HG02852 (cell line): ENCODE results near the gene NHP2.

Source experiments
- ATAC-seq: cut with Tn5 transposase; IDR thresholded peaks from one replicate; pipeline ENCODE4 v1.9.1; 2021; ENCODE audit warnings: mild to moderate bottlenecking, moderate library complexity; ENCODE audit not compliant: unreplicated experiment

Gene NHP2

DNA sequence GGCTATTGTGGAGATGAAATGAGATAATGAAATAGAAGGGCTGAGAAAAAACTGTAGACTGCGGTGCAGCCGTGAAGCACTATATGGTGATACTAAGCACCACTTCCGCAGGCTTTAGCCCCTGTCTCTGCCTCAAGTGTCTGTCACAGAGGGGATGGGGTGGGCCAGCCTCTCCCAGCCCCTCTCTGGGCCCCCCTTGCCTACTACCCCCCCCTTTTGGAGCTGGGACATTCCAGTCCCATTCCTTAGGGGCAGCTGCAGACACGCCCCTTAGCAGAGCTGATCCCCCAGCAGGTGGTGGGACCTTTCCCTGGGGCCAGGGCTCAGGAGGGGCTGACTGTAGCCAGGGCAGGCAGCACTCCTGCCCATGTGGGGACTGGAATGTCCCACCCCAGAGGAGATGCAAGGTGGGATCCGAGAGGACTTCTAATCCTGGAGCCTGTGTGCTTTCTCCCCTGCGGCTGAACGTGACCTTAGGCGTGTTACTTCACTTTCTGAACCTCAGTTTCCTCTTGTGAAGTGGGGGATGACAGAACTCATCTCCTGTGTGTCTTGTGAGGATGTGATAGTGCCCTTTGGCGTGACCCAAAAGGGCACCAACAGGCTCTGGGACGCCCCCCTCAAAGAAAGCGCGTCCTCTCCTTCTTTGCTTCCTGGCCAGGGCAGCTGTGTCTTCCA lies 38.4 kb downstream of the NHP2 start:
- ATAC-seq, result no peak

DNA sequence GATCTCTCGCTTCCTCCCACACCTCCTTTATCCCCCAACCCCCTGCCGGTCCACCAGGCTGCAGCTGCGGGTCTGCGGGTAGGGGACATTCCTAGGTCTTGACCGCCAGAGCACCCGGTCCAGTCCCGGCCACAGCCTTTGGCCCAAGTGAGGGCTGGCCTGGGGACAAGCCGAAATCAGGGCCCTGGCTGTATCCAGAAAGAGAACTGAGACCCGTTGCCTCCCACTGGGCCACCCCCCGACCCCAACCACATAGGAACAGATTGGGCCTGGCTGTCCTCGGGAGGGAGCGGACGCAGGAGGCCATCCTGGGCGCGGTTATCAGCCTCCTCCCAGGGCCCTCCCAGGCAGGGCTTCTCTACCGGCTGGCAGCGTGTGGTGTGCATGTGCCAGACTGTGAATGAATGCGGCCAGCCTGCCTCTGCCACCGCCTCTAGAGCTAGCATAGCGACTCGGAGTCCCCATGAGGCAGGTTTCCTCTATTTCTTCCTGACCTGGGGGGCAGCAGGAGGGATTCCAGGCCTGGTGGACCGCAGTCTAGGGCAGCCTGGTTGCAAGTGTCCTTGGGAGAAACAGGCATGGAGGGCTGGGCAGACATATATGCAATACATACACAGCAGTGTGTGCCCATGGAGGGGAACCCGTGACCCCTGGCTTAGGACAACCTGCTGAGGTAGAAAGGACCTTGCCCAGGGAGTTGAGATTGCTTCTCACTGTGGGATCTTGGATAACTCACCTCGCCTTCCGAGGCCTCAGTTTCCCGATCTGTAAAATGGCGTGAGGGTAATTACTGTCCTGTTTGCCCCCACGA lies 39.2 kb downstream of the NHP2 start:
- no peak for ATAC-seq

DNA sequence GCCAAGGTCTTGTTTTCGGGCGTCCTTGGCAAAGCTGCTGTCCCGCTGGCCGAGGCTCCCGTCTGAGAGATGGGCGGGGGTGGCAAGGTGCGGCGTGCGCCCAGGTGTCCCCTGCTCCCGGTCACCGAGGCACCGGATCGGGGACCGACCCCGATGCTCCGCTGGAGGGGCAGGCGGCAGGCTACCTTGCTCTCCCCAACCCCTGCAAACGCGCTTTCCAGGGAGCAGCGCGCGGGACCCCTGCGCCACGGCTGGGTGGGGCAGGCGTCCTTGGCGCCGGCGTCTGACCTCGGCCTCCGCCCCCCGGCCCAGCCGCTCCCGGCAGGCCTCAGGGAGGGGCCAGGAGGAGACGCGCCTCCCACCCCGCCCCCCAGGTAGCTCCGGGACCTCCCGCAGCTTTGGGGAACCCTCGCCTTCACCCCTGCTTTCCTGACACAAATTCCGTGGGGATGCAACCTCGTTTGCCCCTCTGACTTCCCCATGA lies 39.8 kb downstream of the NHP2 start:
- ATAC-seq, result peak; percentile 9

DNA sequence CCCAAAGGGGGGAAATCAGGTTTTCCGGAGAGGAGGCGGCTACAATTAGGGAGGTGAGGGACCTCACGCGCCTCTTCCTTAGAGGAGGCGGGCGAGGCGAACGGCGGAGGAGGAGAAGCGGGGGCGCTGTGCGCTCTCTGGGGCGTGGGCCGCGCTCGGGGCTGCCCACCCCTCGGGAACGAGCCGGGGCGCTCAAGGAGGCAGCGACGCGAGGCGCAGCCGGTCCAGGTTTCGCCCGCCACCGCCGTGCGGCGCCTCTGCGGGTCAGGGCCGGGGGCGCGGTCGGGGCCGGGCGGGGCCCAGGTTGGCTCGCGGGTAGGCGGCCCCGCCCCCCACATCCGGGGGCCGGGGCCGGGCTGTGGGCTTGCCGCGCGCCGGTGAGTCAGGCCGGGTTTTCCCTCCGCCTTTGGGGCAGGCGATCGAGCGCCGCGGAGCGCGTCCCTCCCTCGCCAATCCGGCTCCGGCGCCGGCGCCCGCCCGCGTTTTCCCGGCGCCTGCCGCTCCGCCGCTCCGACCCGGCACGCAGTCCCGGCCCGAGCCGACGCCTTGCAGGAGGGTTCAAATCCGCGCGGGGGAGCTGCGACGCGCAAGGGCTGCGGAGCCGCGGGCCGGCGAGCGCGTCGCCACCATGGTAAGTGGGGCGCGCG lies 40.4 kb downstream of the NHP2 start, which contains the start of gene N4BP3:
Gene N4BP3 (plus strand): TSS at position 392 of the 647 bp plus-strand sequence. CDS start 6,052 bp downstream, outside the sequence.
- peak; percentile 60 for ATAC-seq

DNA sequence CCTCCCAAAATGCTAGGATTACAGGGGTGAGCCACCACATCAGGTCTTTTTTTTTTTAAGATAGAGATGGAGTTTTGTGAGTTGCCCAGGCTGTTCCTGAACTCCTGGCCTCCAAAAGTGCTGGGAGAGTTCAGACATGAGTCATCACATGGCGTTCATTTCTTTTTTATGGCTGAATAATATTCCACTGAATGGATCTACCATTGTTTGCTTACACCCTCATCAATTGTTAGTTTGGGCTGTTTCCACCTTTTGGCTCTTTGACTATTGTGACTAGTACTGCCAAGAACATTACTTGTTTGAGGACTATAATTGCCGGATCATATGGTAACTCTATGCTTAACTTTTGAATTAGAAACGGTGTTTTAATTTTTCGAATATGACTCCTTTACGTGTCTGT lies 41.1 kb downstream of the NHP2 start:
- ATAC-seq, result no peak

DNA sequence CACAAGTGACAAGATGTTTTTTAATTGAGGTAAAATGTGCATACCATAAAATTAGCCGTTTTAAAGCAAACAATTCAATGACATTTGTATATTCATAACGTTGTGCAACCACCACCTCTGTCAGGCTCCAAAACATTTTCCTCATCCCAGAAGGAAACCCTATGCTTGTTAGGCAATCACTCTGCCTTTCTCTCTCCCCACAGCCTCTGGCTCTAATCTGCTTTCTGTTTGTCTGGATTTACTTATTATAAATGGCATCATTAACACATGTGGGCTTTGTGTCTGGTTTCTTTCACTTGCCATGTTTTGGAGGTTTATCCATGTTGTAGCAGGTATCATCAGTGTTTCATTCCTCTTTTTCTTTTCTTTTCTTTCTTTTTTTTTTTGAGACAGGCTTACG lies 41.8 kb downstream of the NHP2 start:
- no peak for ATAC-seq

DNA sequence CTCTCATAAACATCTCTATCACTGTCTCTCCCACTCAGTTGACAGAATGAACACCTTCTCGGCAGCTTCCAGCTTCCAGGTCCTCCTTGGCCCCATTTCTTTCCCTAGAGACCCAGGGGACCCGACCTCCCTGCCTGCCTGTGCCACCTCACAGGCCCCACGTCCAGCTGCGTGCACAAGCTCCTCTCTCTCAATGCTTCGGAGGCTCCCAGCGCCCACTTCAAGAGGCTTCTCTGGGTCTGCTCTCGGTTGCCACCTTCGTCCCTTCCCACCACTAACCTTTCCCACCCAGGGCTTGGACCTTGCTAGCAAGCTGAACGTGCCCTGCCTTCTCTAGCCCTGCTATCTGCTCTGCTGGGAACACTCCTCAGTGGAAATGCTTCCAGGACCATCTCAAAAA lies 43.2 kb downstream of the NHP2 start:
- no peak for ATAC-seq

DNA sequence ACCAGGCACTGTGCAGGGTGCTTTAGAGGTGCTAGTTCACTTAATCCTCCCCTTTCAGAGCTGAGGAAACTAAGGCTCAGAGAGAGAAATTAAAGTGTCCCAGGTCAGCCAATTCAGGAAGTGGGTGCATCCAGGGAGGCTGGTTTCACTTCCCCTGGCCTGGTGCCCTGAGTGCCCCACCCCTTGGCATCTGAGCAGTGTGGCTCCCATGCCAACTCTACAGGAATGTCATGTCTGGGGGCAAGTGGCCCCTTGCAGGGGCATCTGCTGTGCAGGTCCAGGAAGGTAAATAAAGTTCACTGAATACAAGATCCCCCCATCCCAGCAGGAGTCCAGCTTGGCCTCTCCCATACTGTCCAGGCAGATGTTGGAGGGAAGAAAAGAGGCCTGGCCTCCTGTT lies 44.7 kb downstream of the NHP2 start:
- ATAC-seq, result no peak

DNA sequence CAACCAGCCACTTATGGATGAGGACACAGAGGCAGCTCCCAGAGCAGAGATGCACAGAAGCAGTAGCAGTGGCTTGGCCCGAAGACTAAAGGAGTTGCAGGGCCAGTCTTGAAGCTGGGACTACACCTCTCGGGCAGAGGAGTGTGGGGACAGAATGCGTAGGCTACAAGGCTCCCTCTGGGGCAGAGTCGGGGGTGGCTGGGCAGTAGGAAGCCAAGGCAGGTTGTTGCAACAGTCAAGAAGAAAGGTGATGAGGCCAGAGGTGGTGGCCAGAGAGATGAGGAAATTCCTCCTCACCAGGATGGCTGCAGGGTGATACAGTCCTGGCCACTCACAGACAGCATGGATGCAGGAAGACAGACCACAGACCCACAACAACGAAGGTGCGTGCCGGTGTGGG lies 45.2 kb downstream of the NHP2 start:
- no peak for ATAC-seq

DNA sequence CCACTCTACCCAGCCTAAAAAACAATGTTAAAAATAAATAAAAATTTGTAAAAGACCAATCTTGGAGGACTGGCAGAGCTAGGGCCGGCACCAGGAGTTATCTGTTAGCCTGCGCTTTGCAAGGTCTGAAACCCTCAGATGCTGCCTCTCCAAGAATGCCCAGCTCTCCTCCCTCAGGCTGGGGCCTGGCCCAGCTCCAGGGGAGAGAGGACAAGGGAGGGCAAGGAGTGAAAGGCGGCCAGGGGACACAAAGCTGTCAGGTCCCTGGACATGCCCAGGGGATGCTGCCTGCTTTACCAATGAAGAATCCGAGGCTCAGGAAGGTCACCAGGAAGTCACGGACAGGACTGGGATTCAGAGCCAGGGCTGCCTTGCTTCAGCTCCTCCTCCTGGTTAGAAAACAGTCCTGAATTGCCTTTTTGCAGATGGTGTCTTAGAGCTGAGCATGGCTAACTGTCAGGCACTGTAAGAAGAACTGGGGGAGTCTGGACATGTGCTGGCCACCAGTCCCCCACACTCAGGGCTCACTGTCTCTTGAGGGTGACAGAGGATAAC lies 45.9 kb downstream of the NHP2 start:
- ATAC-seq, result no peak

DNA sequence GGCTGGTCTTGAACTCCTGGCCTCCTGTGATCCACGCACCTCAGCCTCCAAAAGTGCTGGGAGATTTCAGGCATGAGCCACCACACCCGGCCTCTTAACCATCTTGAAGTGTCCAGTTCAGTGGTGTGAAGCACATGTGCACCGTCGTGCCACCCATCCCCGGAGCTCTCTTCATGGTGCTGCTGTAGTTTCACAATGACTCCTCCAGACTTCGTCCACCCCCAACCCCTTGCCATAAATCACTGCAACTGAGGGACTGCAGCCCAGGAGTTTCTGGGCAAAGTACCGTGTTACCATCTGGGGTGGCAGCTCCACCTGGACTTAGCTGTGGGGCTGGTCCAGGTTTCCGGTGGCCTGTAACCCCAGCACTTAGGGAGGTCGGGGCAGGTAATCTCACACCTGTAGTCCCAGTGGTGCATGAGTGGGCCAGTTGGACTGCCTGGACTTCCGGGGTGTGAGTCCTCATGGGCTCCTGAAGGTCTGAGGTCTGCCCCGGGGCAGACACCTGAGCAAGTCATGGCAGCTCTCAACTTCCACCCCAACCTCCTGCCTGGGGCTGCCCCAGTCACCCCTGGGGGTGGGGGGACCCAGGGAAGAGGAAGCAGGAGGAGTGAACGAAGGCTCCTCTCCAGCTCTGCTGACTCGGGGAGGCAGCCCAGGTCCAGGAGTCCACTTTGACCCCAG lies 47.0 kb downstream of the NHP2 start:
- no peak for ATAC-seq

DNA sequence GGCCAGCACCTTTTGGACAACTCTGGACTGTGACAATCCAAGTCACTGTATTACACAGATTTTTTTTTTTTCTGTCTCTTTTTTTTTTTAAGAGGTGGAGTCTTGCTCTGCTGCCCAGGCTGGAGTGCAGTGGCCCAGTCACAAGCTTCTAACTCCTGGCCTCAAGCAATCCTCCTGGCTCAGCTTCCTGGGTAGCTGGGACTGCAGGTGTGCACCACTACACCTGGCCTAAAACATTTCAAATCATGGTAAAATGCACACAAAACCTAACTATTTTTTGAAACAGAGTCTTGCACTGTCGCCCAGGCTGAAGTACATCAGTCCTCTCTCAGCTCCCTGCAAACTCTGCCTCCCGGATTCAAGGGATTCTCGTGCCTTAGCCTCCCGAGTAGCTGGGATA lies 47.6 kb downstream of the NHP2 start:
- ATAC-seq, result no peak

DNA sequence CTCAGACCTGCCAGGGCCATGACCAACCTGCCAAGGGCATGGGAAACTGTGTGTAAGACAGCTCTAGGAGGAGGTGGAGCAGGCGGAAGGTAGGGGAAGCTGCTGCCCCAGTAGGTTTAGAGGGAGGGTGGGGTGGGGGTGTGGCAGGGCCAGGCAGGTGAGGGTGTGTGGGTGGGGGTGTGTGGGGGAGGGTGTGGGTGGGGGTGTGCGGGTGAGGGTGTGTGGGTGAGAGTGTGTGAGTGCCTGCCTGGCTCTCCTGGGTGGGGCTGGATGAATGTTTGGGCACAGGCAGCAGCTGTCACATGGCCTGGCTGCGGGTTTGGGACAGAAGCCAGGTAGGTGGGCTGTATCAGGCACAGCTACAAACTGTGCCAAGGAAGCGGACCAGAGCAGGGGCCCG lies 49.2 kb downstream of the NHP2 start:
- ATAC-seq, result no peak

DNA sequence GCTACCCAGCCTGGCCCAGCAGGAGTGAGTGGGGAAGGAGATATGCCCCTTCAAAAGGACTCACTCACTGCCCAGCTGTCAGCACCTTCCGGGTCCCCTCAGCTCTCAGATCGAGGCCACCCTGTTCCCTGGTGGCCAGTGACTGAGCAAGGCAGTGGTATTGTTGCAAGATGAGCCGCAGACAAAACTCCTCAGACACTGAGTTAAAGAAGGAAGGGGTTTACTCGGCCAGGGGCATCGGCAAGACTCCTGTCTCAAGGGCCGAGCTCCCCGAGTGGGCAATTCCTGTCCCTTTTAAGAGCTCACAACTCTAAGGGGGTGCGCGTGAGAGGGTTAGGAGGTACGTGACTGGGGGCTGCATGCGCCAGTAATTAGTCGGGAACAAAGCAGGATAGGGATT lies 50.1 kb downstream of the NHP2 start:
- ATAC-seq, result no peak
